Fibroblast of lung (primary cell): ENCODE results near the gene CBLL1.

Experiments
- EZH2 ChIP-seq: IDR thresholded peaks from 2 replicates; pipeline ENCODE4 v1.5.1; 2012; ENCODE audit warnings: low read length, control low read depth, mild to moderate bottlenecking; ENCODE audit errors: missing control alignments
- TF ChIP-seq, protein P1 (sequence below), 2 donors: IDR thresholded peaks in 1 of 2; conservative IDR thresholded peaks in 1 of 2; 1 replicate in 1 of 2; 2 replicates in 1 of 2; pipeline ENCODE4 v1.5.1; 2011 to 2012; ENCODE audit warnings: low read length in 2 of 2, control low read depth in 1 of 2, inconsistent platforms in 1 of 2, low read depth in 1 of 2, mild to moderate bottlenecking in 1 of 2

DNA sequence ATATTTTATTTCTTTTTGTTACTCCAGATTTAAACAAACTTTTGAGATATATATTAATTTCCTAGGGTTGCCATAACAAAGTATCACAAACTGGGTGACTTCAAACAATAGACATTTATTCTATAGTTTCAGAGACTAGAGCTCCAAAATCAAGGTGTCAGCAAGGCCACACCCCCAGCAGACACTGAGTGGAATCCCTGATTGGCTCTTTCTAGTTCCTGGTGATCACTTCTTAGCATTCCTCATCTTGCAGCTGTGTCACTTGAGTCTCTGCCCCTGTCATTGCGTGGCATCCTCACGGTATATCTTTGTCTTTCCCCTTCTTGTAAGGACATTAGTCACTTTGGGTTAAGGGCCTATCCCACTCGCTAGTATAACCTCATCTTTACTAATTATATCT, 66.7 kb downstream of the CBLL1 start:
- TF ChIP-seq, protein P1, sequence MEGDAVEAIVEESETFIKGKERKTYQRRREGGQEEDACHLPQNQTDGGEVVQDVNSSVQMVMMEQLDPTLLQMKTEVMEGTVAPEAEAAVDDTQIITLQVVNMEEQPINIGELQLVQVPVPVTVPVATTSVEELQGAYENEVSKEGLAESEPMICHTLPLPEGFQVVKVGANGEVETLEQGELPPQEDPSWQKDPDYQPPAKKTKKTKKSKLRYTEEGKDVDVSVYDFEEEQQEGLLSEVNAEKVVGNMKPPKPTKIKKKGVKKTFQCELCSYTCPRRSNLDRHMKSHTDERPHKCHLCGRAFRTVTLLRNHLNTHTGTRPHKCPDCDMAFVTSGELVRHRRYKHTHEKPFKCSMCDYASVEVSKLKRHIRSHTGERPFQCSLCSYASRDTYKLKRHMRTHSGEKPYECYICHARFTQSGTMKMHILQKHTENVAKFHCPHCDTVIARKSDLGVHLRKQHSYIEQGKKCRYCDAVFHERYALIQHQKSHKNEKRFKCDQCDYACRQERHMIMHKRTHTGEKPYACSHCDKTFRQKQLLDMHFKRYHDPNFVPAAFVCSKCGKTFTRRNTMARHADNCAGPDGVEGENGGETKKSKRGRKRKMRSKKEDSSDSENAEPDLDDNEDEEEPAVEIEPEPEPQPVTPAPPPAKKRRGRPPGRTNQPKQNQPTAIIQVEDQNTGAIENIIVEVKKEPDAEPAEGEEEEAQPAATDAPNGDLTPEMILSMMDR (conservative IDR thresholded peaks at IDR 0.05 in 1 of 2, IDR thresholded peaks at IDR 0.05 in 1 of 2; ENCODE audit: low read depth in 1 of 2, low read length in 2 of 2): no peak
- no peak for TF ChIP-seq EZH2
